Liver (tissue), 9 donors: Measurements from ENCODE around the gene PPP6R3. TPM values are rescaled to one million over a fixed set of nuclear protein-coding genes. Genes with fewer than 3 reads are reported as not detected.

Experiments
- DNase-seq: peaks from one replicate; pipeline ENCODE4 v3.0.0-alpha.2; 2017; ENCODE audit warnings: low spot score
- H3K27ac ChIP-seq, 2 donors: one replicate each; pipeline ENCODE4 v1.7.0; 2013; ENCODE audit warnings: inconsistent platforms in 2 of 2, low read length in 2 of 2, control low read depth in 1 of 2, low read depth in 1 of 2, mild to moderate bottlenecking in 1 of 2
- H3K27me3 ChIP-seq, 4 donors: one replicate each; pipeline versions ENCODE4 v1.6.1 to v1.7.0; 2013; ENCODE audit warnings: low read length in 3 of 4, inconsistent platforms in 1 of 4, mild to moderate bottlenecking in 1 of 4, moderate library complexity in 1 of 4; ENCODE audit not compliant: control insufficient read depth in 4 of 4, insufficient read depth in 4 of 4
- H3K36me3 ChIP-seq, 4 donors: one replicate each; pipeline versions ENCODE4 v1.6.1 to v1.7.0; 2013; ENCODE audit warnings: low read length in 3 of 4, mild to moderate bottlenecking in 3 of 4, low read depth in 1 of 4, moderate library complexity in 1 of 4; ENCODE audit not compliant: control insufficient read depth in 4 of 4, insufficient read depth in 3 of 4
- H3K4me1 ChIP-seq, 4 donors: one replicate each; pipeline versions ENCODE4 v1.6.1 to v1.7.0; 2013; ENCODE audit warnings: low read length in 3 of 4, mild to moderate bottlenecking in 3 of 4, moderate library complexity in 1 of 4; ENCODE audit not compliant: control insufficient read depth in 4 of 4, insufficient read depth in 4 of 4
- H3K4me3 ChIP-seq, 3 donors: one replicate each; pipeline versions ENCODE4 v1.6.1 to v1.7.0; 2013; ENCODE audit warnings: low read length in 3 of 3, control low read depth in 1 of 3, low read depth in 1 of 3, mild to moderate bottlenecking in 1 of 3
- H3K9ac ChIP-seq, 2 donors: one replicate each; pipeline ENCODE4 v1.7.0; 2013; ENCODE audit warnings: low read length in 2 of 2, mild to moderate bottlenecking in 2 of 2, moderate library complexity in 2 of 2, control low read depth in 1 of 2, low read depth in 1 of 2
- H3K9me3 ChIP-seq, 4 donors: one replicate each; pipeline versions ENCODE4 v1.6.1 to v1.7.0; 2013; ENCODE audit warnings: low read length in 3 of 4; ENCODE audit not compliant: control insufficient read depth in 4 of 4
- ATF3 ChIP-seq: IDR thresholded peaks from 2 replicates; pipeline ENCODE4 v1.6.1; 2016; ENCODE audit warnings: antibody characterized with exemption
- EGR1 ChIP-seq, 2 donors: IDR thresholded peaks; 2 replicates each; pipeline ENCODE4 v1.6.1; 2016 to 2018; ENCODE audit warnings: antibody characterized with exemption in 2 of 2, low read depth in 2 of 2
- FOXA2 ChIP-seq: IDR thresholded peaks from 2 replicates; pipeline ENCODE4 v1.6.1; 2016; ENCODE audit warnings: antibody characterized with exemption
- GABPA ChIP-seq, 2 donors: IDR thresholded peaks in 1 of 2; conservative IDR thresholded peaks in 1 of 2; 2 replicates each; pipeline ENCODE4 v1.6.1; 2016; ENCODE audit warnings: antibody characterized with exemption in 2 of 2, mild to moderate bottlenecking in 1 of 2, moderate library complexity in 1 of 2
- HNF4A ChIP-seq, 2 donors: conservative IDR thresholded peaks; 2 replicates each; pipeline ENCODE4 v1.6.1; 2016; ENCODE audit warnings: antibody characterized with exemption in 2 of 2, mild to moderate bottlenecking in 2 of 2
- HNF4G ChIP-seq: IDR thresholded peaks from 2 replicates; pipeline ENCODE4 v1.6.1; 2016; ENCODE audit warnings: antibody characterized with exemption
- JUND ChIP-seq, 2 donors: IDR thresholded peaks; 2 replicates each; pipeline ENCODE4 v1.6.1; 2016; ENCODE audit warnings: antibody characterized with exemption in 2 of 2
- MAX ChIP-seq: IDR thresholded peaks from 2 replicates; pipeline ENCODE4 v1.6.1; 2016; ENCODE audit warnings: antibody characterized with exemption
- NR2F2 ChIP-seq: IDR thresholded peaks from 2 replicates; pipeline ENCODE4 v1.6.1; 2016; ENCODE audit warnings: antibody characterized with exemption
- RAD21 ChIP-seq, 2 donors: IDR thresholded peaks; 2 replicates each; pipeline ENCODE4 v1.6.1; 2016; ENCODE audit warnings: antibody characterized with exemption in 2 of 2, mild to moderate bottlenecking in 2 of 2
- REST ChIP-seq: IDR thresholded peaks from 2 replicates; pipeline ENCODE4 v1.6.1; 2016; ENCODE audit warnings: antibody characterized with exemption, mild to moderate bottlenecking
- RXRA ChIP-seq, 2 donors: IDR thresholded peaks; 2 replicates each; pipeline ENCODE4 v1.6.1; 2017 to 2018; ENCODE audit warnings: antibody characterized with exemption in 2 of 2, mild to moderate bottlenecking in 1 of 2
- SP1 ChIP-seq: IDR thresholded peaks from 2 replicates; pipeline ENCODE4 v1.6.1; 2018; ENCODE audit warnings: antibody characterized with exemption, mild to moderate bottlenecking
- TAF1 ChIP-seq: conservative IDR thresholded peaks from 2 replicates; pipeline ENCODE4 v1.6.1; 2016; ENCODE audit warnings: antibody characterized with exemption, mild to moderate bottlenecking
- YY1 ChIP-seq: IDR thresholded peaks from 2 replicates; pipeline ENCODE4 v1.6.1; 2016; ENCODE audit warnings: antibody characterized with exemption, mild to moderate bottlenecking
- WGBS: extraction: QIAGEN DNeasy Blood & Tissue Kit; methylation state at CpG from one replicate; pipeline ENCODE4 v1.1.7; 2013; 5-methylcytosine and 5-hydroxymethylcytosine counted together
- polyA plus RNA-seq, 2 donors: library from polyadenylated mRNA; stranded (reverse) in 1 of 2; unstranded in 1 of 2; fragments of 200-250 nt in 1 of 2; fragments of >200 nt in 1 of 2; fragmentation: Nextera tagmentation in 1 of 2; extraction: Ambion mirVana in 1 of 2; gene quantifications; one replicate each; pipeline versions ENCODE4 v1.2.1 to v1.2.3, GENCODE V29; 2013 to 2015
- total RNA-seq, 2 donors: library from RNA; depleted of rRNA; stranded (reverse); fragments of >200 nt; gene quantifications; one replicate each; pipeline ENCODE4 v1.2.3, GENCODE V29; 2014
- TF ChIP-seq, protein P1 (sequence below): fragments of 150-350 bp; IDR thresholded peaks from 2 replicates; pipeline ENCODE4 v1.5.1; 2017; ENCODE audit warnings: improper control_type of control experiment, low read depth, low read length; ENCODE audit not compliant: missing input control
- donor health status: healthy.
- donor health status: healthy.
- donor health status: healthy.
- donor health status: healthy.
- donor health status: healthy.

PPP6R3 gene
- total and polyA plus RNA-seq, 4 donors = 12.3 to 101 (median 58.1) TPM

GRCh38 chr11:68524681-68525080 is 64.1 kb downstream of the PPP6R3 start:
- peaks cover 3 to 48% (median 45%) of the 10 kb centered on the region in 4 donors for H3K36me3 ChIP-seq
- TF ChIP-seq HNF4G (no peak), FOXA2 (no peak), JUND (IDR thresholded peaks at IDR 0.05) (no peak), TAF1 (no peak), YY1 (no peak), MAX (no peak)
- peaks cover 0 to 5% (median 1%) of the 10 kb centered on the region in 4 donors for H3K4me1 ChIP-seq
- no peaks in the 10 kb centered on the region for H3K27me3 ChIP-seq
- H3K27ac ChIP-seq = no peak overlapping the region
- DNase-seq = no peak
- H3K4me3 ChIP-seq = no peak overlapping the region
- whole genome bisulfite sequencing = 76% methylated on average over 2 of the region's 2 CpGs
- no peak overlapping the region for H3K9ac ChIP-seq
- H3K9me3 ChIP-seq = no peaks in the 10 kb centered on the region

DNA sequence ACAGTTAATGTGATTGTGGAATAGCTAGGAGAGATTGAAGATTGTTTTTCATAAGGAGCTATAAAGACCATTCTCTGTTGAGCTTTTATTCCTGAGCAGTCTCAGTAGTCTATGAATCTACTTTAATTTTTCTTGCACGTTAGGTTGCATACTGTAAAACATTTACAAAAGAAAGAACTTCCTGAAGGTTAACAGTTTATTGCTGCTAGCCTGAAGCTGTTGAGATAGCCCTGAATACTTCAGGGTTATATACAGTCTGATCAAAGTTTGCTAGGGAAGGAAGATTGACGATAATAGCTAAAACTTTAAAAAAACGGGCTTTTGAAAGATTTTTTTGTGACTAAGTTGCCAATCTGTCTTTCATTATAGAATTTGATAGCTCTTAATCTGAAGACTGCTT is 64.8 kb downstream of the PPP6R3 start:
- no peak for DNase-seq

More for the DNA sequence above, 64.8 kb downstream of the PPP6R3 start:
- Histone ChIP-seq H3K27me3 (no peaks in the 10 kb centered on the region), H3K36me3 (peaks cover 3 to 44% (median 41%) of the 10 kb centered on the region in 4 donors), H3K9me3 (no peaks in the 10 kb centered on the region), H3K4me1 (peaks cover 0 to 5% (median 1%) of the 10 kb centered on the region in 4 donors), H3K27ac (no peak overlapping the region), H3K4me3 (no peak overlapping the region), H3K9ac (no peak overlapping the region)
- TF ChIP-seq FOXA2 = no peak
- no peak for TF ChIP-seq ATF3
- TF ChIP-seq NR2F2 = no peak
- TF ChIP-seq GABPA (IDR thresholded peaks at IDR 0.05 in 1 of 2, conservative IDR thresholded peaks at IDR 0.05 in 1 of 2) = no peak
- no peak for TF ChIP-seq RXRA (IDR thresholded peaks at IDR 0.05)
- TF ChIP-seq HNF4A (conservative IDR thresholded peaks at IDR 0.05) = no peak
- no peak for TF ChIP-seq RAD21 (IDR thresholded peaks at IDR 0.05)
- TF ChIP-seq MAX = no peak
- TF ChIP-seq EGR1 (IDR thresholded peaks at IDR 0.05; ENCODE audit: low read depth in 2 of 2) = no peak
- no peak for TF ChIP-seq SP1
- no peak for TF ChIP-seq YY1
- TF ChIP-seq, protein P1, sequence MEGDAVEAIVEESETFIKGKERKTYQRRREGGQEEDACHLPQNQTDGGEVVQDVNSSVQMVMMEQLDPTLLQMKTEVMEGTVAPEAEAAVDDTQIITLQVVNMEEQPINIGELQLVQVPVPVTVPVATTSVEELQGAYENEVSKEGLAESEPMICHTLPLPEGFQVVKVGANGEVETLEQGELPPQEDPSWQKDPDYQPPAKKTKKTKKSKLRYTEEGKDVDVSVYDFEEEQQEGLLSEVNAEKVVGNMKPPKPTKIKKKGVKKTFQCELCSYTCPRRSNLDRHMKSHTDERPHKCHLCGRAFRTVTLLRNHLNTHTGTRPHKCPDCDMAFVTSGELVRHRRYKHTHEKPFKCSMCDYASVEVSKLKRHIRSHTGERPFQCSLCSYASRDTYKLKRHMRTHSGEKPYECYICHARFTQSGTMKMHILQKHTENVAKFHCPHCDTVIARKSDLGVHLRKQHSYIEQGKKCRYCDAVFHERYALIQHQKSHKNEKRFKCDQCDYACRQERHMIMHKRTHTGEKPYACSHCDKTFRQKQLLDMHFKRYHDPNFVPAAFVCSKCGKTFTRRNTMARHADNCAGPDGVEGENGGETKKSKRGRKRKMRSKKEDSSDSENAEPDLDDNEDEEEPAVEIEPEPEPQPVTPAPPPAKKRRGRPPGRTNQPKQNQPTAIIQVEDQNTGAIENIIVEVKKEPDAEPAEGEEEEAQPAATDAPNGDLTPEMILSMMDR = no peak
- no peak for TF ChIP-seq REST
- 83% methylated on average over 3 of the region's 3 CpGs for WGBS
